Measurements from ENCODE around the gene RALGAPA2.

Gene RALGAPA2

GRCh38 chr20:20562507-20562906 is 149.9 kb downstream of the RALGAPA2 start:
- no peak overlapping the region for H3K9ac ChIP-seq (ENCODE audit: insufficient read length, low read depth)
- no peaks in the 10 kb centered on the region for H3K4me1 ChIP-seq (ENCODE audit: insufficient read depth, insufficient read length)
- no peak for DNase-seq (ENCODE audit: low read depth, low spot score)
- H3K4me3 ChIP-seq (ENCODE audit: insufficient read length, low read depth), result no peak overlapping the region
- TF ChIP-seq YY1 (IDR thresholded peaks at IDR 0.05; ENCODE audit: insufficient read depth, insufficient read length), result no peak
- TF ChIP-seq ZNF274 (IDR thresholded peaks at IDR 0.05; ENCODE audit: low read depth, low read length), result no peak
- no peak for TF ChIP-seq SUZ12 (IDR thresholded peaks at IDR 0.05; ENCODE audit: extremely low read depth, insufficient read depth, insufficient read length)
- H3K36me3 ChIP-seq (ENCODE audit: insufficient read depth, insufficient read length, low read length), result no peaks in the 10 kb centered on the region
- no peaks in the 10 kb centered on the region for H3K27me3 ChIP-seq (ENCODE audit: insufficient read depth, insufficient read length)
- H3K9me3 ChIP-seq (ENCODE audit: insufficient read depth, low read length), result no peaks in the 10 kb centered on the region

DNA sequence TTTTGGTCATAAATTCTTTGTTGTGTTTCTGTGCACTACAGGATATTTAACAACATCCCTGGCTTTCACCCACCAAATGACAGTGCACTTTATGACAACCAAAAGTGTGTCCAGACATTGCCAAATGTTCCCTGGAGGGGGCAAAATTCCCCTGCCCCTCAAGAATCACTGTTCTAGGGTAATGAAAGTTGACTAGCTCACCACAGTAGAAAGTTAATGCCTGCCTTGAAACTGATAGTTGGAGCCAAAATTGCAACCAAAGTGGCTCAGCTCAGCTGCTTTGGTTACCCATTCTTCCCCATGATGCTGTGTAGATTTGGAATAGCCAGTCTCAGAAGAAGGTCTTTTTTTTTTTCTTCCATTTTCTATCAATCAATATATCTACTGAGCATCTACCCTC is 150.6 kb downstream of the RALGAPA2 start:
- no peaks in the 10 kb centered on the region for H3K36me3 ChIP-seq (ENCODE audit: insufficient read depth, insufficient read length, low read length)
- H3K27me3 ChIP-seq (ENCODE audit: insufficient read depth, insufficient read length), result no peaks in the 10 kb centered on the region
- H3K4me1 ChIP-seq (ENCODE audit: insufficient read depth, insufficient read length), result no peaks in the 10 kb centered on the region
- DNase-seq (ENCODE audit: low read depth, low spot score), result no peak
- TF ChIP-seq YY1 (IDR thresholded peaks at IDR 0.05; ENCODE audit: insufficient read depth, insufficient read length), result no peak
- no peak for TF ChIP-seq SUZ12 (IDR thresholded peaks at IDR 0.05; ENCODE audit: extremely low read depth, insufficient read depth, insufficient read length)
- no peak overlapping the region for H3K9ac ChIP-seq (ENCODE audit: insufficient read length, low read depth)
- H3K9me3 ChIP-seq (ENCODE audit: insufficient read depth, low read length), result no peaks in the 10 kb centered on the region
- no peak overlapping the region for H3K4me3 ChIP-seq (ENCODE audit: insufficient read length, low read depth)

DNA sequence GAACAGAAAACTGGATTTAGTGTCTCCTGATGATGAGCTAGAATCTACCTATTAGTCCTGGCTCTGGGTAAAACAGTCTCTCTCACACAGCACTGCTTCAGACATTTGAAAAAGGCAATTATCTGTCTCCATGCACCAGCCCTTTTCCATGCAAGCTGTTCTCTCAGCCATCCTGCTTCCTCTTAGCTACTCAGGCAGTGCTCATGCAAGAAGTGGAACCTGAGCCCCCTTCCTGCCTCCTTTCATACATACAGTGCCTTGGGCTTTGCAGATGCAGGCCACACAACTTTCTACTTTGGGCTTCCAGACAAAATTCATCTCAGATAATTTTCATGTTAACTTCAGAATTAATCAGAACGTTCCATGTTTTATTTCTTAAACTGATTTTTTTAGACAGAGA is 151.3 kb downstream of the RALGAPA2 start:
- no peaks in the 10 kb centered on the region for H3K36me3 ChIP-seq (ENCODE audit: insufficient read depth, insufficient read length, low read length)
- TF ChIP-seq ZNF274 (IDR thresholded peaks at IDR 0.05; ENCODE audit: low read depth, low read length) (no peak), YY1 (IDR thresholded peaks at IDR 0.05; ENCODE audit: insufficient read depth, insufficient read length) (no peak), SUZ12 (IDR thresholded peaks at IDR 0.05; ENCODE audit: extremely low read depth, insufficient read depth, insufficient read length) (no peak)
- DNase-seq (ENCODE audit: low read depth, low spot score), result no peak
- H3K9me3 ChIP-seq (ENCODE audit: insufficient read depth, low read length), result no peaks in the 10 kb centered on the region
- H3K27me3 ChIP-seq (ENCODE audit: insufficient read depth, insufficient read length), result no peaks in the 10 kb centered on the region
- H3K4me3 ChIP-seq (ENCODE audit: insufficient read length, low read depth), result no peak overlapping the region
- no peaks in the 10 kb centered on the region for H3K4me1 ChIP-seq (ENCODE audit: insufficient read depth, insufficient read length)
- H3K9ac ChIP-seq (ENCODE audit: insufficient read length, low read depth), result no peak overlapping the region

- TF ChIP-seq SUZ12 (IDR thresholded peaks at IDR 0.05; ENCODE audit: extremely low read depth, insufficient read depth, insufficient read length) (no peak), YY1 (IDR thresholded peaks at IDR 0.05; ENCODE audit: insufficient read depth, insufficient read length) (no peak), ZNF274 (IDR thresholded peaks at IDR 0.05; ENCODE audit: low read depth, low read length) (no peak)
- DNase-seq (ENCODE audit: low read depth, low spot score), result no peak
- H3K36me3 ChIP-seq (ENCODE audit: insufficient read depth, insufficient read length, low read length), result no peaks in the 10 kb centered on the region
- H3K4me3 ChIP-seq (ENCODE audit: insufficient read length, low read depth), result no peak overlapping the region
- no peaks in the 10 kb centered on the region for H3K27me3 ChIP-seq (ENCODE audit: insufficient read depth, insufficient read length)
- no peak overlapping the region for H3K9ac ChIP-seq (ENCODE audit: insufficient read length, low read depth)
- peaks cover 18% of the 10 kb centered on the region for H3K9me3 ChIP-seq (ENCODE audit: insufficient read depth, low read length)
- H3K4me1 ChIP-seq (ENCODE audit: insufficient read depth, insufficient read length), result no peaks in the 10 kb centered on the region
Observed at GRCh38 chr20:20557406-20557805, 155.0 kb downstream of the RALGAPA2 start.

GRCh38 chr20:20555838-20556237 is 156.6 kb downstream of the RALGAPA2 start:
- DNase-seq (ENCODE audit: low read depth, low spot score), result no peak
- no peak overlapping the region for H3K4me3 ChIP-seq (ENCODE audit: insufficient read length, low read depth)
- peaks cover 18% of the 10 kb centered on the region for H3K9me3 ChIP-seq (ENCODE audit: insufficient read depth, low read length)
- H3K9ac ChIP-seq (ENCODE audit: insufficient read length, low read depth), result no peak overlapping the region
- no peaks in the 10 kb centered on the region for H3K27me3 ChIP-seq (ENCODE audit: insufficient read depth, insufficient read length)
- H3K4me1 ChIP-seq (ENCODE audit: insufficient read depth, insufficient read length), result no peaks in the 10 kb centered on the region
- no peaks in the 10 kb centered on the region for H3K36me3 ChIP-seq (ENCODE audit: insufficient read depth, insufficient read length, low read length)
- TF ChIP-seq SUZ12 (IDR thresholded peaks at IDR 0.05; ENCODE audit: extremely low read depth, insufficient read depth, insufficient read length) (no peak), ZNF274 (IDR thresholded peaks at IDR 0.05; ENCODE audit: low read depth, low read length) (no peak), YY1 (IDR thresholded peaks at IDR 0.05; ENCODE audit: insufficient read depth, insufficient read length) (no peak)

- no peak overlapping the region for H3K9ac ChIP-seq (ENCODE audit: insufficient read length, low read depth)
- DNase-seq (ENCODE audit: low read depth, low spot score), result no peak
- peaks cover 18% of the 10 kb centered on the region for H3K9me3 ChIP-seq (ENCODE audit: insufficient read depth, low read length)
- TF ChIP-seq SUZ12 (IDR thresholded peaks at IDR 0.05; ENCODE audit: extremely low read depth, insufficient read depth, insufficient read length), result no peak
- TF ChIP-seq ZNF274 (IDR thresholded peaks at IDR 0.05; ENCODE audit: low read depth, low read length), result no peak
- no peak for TF ChIP-seq YY1 (IDR thresholded peaks at IDR 0.05; ENCODE audit: insufficient read depth, insufficient read length)
- H3K27me3 ChIP-seq (ENCODE audit: insufficient read depth, insufficient read length), result no peaks in the 10 kb centered on the region
- H3K4me3 ChIP-seq (ENCODE audit: insufficient read length, low read depth), result no peak overlapping the region
- no peaks in the 10 kb centered on the region for H3K4me1 ChIP-seq (ENCODE audit: insufficient read depth, insufficient read length)
- no peaks in the 10 kb centered on the region for H3K36me3 ChIP-seq (ENCODE audit: insufficient read depth, insufficient read length, low read length)
Observed at GRCh38 chr20:20554951-20555350, 157.5 kb downstream of the RALGAPA2 start.

GRCh38 chr20:20553541-20553940 is 158.9 kb downstream of the RALGAPA2 start:
- H3K36me3 ChIP-seq (ENCODE audit: insufficient read depth, insufficient read length, low read length), result no peaks in the 10 kb centered on the region
- no peak for TF ChIP-seq YY1 (IDR thresholded peaks at IDR 0.05; ENCODE audit: insufficient read depth, insufficient read length)
- TF ChIP-seq SUZ12 (IDR thresholded peaks at IDR 0.05; ENCODE audit: extremely low read depth, insufficient read depth, insufficient read length), result no peak
- no peak for TF ChIP-seq ZNF274 (IDR thresholded peaks at IDR 0.05; ENCODE audit: low read depth, low read length)
- H3K9me3 ChIP-seq (ENCODE audit: insufficient read depth, low read length), result peaks cover 18% of the 10 kb centered on the region
- H3K4me3 ChIP-seq (ENCODE audit: insufficient read length, low read depth), result no peak overlapping the region
- no peaks in the 10 kb centered on the region for H3K4me1 ChIP-seq (ENCODE audit: insufficient read depth, insufficient read length)
- H3K9ac ChIP-seq (ENCODE audit: insufficient read length, low read depth), result no peak overlapping the region
- no peaks in the 10 kb centered on the region for H3K27me3 ChIP-seq (ENCODE audit: insufficient read depth, insufficient read length)
- DNase-seq (ENCODE audit: low read depth, low spot score), result no peak

GRCh38 chr20:20552076-20552475 is 160.4 kb downstream of the RALGAPA2 start:
- TF ChIP-seq YY1 (IDR thresholded peaks at IDR 0.05; ENCODE audit: insufficient read depth, insufficient read length), result no peak
- TF ChIP-seq SUZ12 (IDR thresholded peaks at IDR 0.05; ENCODE audit: extremely low read depth, insufficient read depth, insufficient read length), result no peak
- no peak for TF ChIP-seq ZNF274 (IDR thresholded peaks at IDR 0.05; ENCODE audit: low read depth, low read length)
- peaks cover 18% of the 10 kb centered on the region for H3K9me3 ChIP-seq (ENCODE audit: insufficient read depth, low read length)

More at GRCh38 chr20:20552076-20552475, 160.4 kb downstream of the RALGAPA2 start:
- H3K36me3 ChIP-seq (ENCODE audit: insufficient read depth, insufficient read length, low read length), result no peaks in the 10 kb centered on the region
- no peak overlapping the region for H3K9ac ChIP-seq (ENCODE audit: insufficient read length, low read depth)
- no peaks in the 10 kb centered on the region for H3K4me1 ChIP-seq (ENCODE audit: insufficient read depth, insufficient read length)
- no peak for DNase-seq (ENCODE audit: low read depth, low spot score)
- no peaks in the 10 kb centered on the region for H3K27me3 ChIP-seq (ENCODE audit: insufficient read depth, insufficient read length)
- no peak overlapping the region for H3K4me3 ChIP-seq (ENCODE audit: insufficient read length, low read depth)

Measured in NT2/D1 (cell line).